Spleen (tissue), 11 donors: ENCODE measurements around the gene CCDC91. TPM values are rescaled to one million over a fixed set of nuclear protein-coding genes. Genes with fewer than 3 reads are reported as not detected.

ENCODE experiments used
- DNase-seq: peaks from one replicate; pipeline ENCODE4 v3.0.0-alpha.2; 2020
- H3K27ac ChIP-seq, 8 donors: fragments of 200-600 bp; sonication (generic) in 7 of 8; 1 replicate in 4 of 8; 2 replicates in 4 of 8; pipeline versions ENCODE4 v1.5.0 to v1.8.0; 2016 to 2021; ENCODE audit warnings: inconsistent platforms in 4 of 8, mild to moderate bottlenecking in 4 of 8, moderate library complexity in 1 of 8
- H3K27me3 ChIP-seq, 7 donors: fragments of 200-600 bp; sonication (generic) in 6 of 7; replicated peaks in 1 of 7; 1 replicate in 4 of 7; 2 replicates in 3 of 7; pipeline versions ENCODE4 v1.5.0 to v1.8.0; 2016 to 2021; ENCODE audit warnings: inconsistent platforms in 3 of 7, mild to moderate bottlenecking in 1 of 7
- H3K36me3 ChIP-seq, 6 donors: fragments of 200-600 bp; sonication (generic) in 5 of 6; 1 replicate in 4 of 6; 2 replicates in 2 of 6; pipeline versions ENCODE4 v1.5.0 to v1.8.0; 2016 to 2021; ENCODE audit warnings: inconsistent platforms in 2 of 6
- H3K4me1 ChIP-seq, 6 donors: fragments of 200-600 bp; sonication (generic) in 5 of 6; 1 replicate in 3 of 6; 2 replicates in 3 of 6; pipeline versions ENCODE4 v1.5.0 to v1.8.0; 2016 to 2021; ENCODE audit warnings: inconsistent platforms in 3 of 6
- H3K4me3 ChIP-seq, 8 donors: fragments of 200-600 bp; sonication (generic) in 7 of 8; 1 replicate in 4 of 8; 2 replicates in 4 of 8; pipeline versions ENCODE4 v1.5.0 to v1.8.0; 2016 to 2021; ENCODE audit warnings: inconsistent platforms in 4 of 8, mild to moderate bottlenecking in 4 of 8, moderate library complexity in 2 of 8
- H3K9me3 ChIP-seq, 8 donors: fragments of 200-600 bp; sonication (generic) in 7 of 8; 1 replicate in 4 of 8; 2 replicates in 4 of 8; pipeline versions ENCODE4 v1.5.0 to v1.8.0; 2016 to 2021; ENCODE audit warnings: inconsistent platforms in 4 of 8
- CTCF ChIP-seq, 11 experiments: fragments of 200-600 bp in 7 of 11; fragments of 450-650 bp in 4 of 11; sonication (generic) in 4 of 11; IDR thresholded peaks in 8 of 11; conservative IDR thresholded peaks in 3 of 11; 1 replicate in 7 of 11; 2 replicates in 4 of 11; pipeline versions ENCODE4 v1.4.0 to v1.8.0; 2016 to 2021; ENCODE audit warnings: antibody characterized with exemption in 11 of 11, inconsistent platforms in 4 of 11, mild to moderate bottlenecking in 1 of 11
- POLR2A ChIP-seq, 3 donors: fragments of 450-650 bp; IDR thresholded peaks; one replicate each; pipeline ENCODE4 v1.5.1; 2017; ENCODE audit warnings: antibody characterized with exemption in 3 of 3, mild to moderate bottlenecking in 1 of 3
- POLR2AphosphoS5 ChIP-seq, 3 donors: sonication (generic); formaldehyde crosslinking; IDR thresholded peaks; one replicate each; pipeline ENCODE4 v1.5.1; 2017; ENCODE audit warnings: antibody characterized with exemption in 3 of 3
- WGBS, 5 donors: extraction: QIAGEN DNeasy Blood & Tissue Kit in 3 of 5; methylation state at CpG; one replicate each; pipeline versions ENCODE4 v1.1.5 to v1.1.7; 2013 to 2018; 5-methylcytosine and 5-hydroxymethylcytosine counted together
- intact Hi-C: fragments of 100-400 bp; cut with DNase I; formaldehyde crosslinking; loops from one replicate; pipeline ENCODE4 v1.15.0; 2023; ENCODE audit warnings: low total_unique reads
- polyA plus RNA-seq, 3 donors: library from polyadenylated mRNA; stranded (reverse); fragments of 200-250 nt; gene quantifications; one replicate each; pipeline ENCODE4 v1.2.1, GENCODE V29; 2013
- total RNA-seq, 7 donors: library from RNA; depleted of rRNA in 3 of 7; stranded (reverse); fragments of >200 nt in 3 of 7; fragmentation: NEBNext Ultra II Directional in 4 of 7; extraction: Animal tissue kit (Norgen Biotek cat#: 25700) in 4 of 7; gene quantifications; one replicate each; pipeline versions ENCODE4 v1.1.0 to v1.2.1, GENCODE V29; 2016 to 2021
- donor health status: healthy with polysubstance abuse.
- donor health status: DM: no; HTN: no; CAD: no; lungs with moderate emphysema.
- donor health status: DM: no; HTN: no; CAD: no.
- donor health status: Bipolar disorder and iron deficiency.
- donor health status: healthy.
- donor health status: DM: no; HTN: no; CAD: no.
- donor health status: DM: yes; HTN: yes; CAD: no.

The CCDC91 gene
- total and polyA plus RNA-seq, 10 donors: 12.8 to 65.9 (median 43.4) TPM

GRCh38 chr12:28331130-28331529 lies 140.9 kb downstream of the CCDC91 start:
- DNase-seq: no peak
- Histone ChIP-seq H3K36me3 (peaks cover 0 to 20% (median 1%) of the 10 kb centered on the region in 6 donors), H3K4me3 (no peak overlapping the region), H3K4me1 (no peaks in the 10 kb centered on the region), H3K27ac (no peak overlapping the region), H3K9me3 (peaks cover 0 to 14% (median 10%) of the 10 kb centered on the region in 8 donors), H3K27me3 (no peaks in the 10 kb centered on the region)
- intact Hi-C loops: no loop called here
- WGBS, 5 donors: 51 to 62% (median 58%) methylated on average over 3 of the region's 3 CpGs
- TF ChIP-seq POLR2AphosphoS5 (IDR thresholded peaks at IDR 0.05) (no peak), POLR2A (IDR thresholded peaks at IDR 0.05) (no peak), CTCF (IDR thresholded peaks at IDR 0.05 in 8 of 11, conservative IDR thresholded peaks at IDR 0.05 in 3 of 11) (no peak)

GRCh38 chr12:28340261-28341045 lies 150.2 kb downstream of the CCDC91 start:
- intact Hi-C loops: no loop called here
- Histone ChIP-seq H3K4me1 (no peaks in the 10 kb centered on the region), H3K9me3 (no peaks in the 10 kb centered on the region), H3K4me3 (no peak overlapping the region), H3K36me3 (peaks cover 0 to 11% (median 0%) of the 10 kb centered on the region in 6 donors), H3K27me3 (no peaks in the 10 kb centered on the region), H3K27ac (no peak overlapping the region)
- TF ChIP-seq POLR2A (IDR thresholded peaks at IDR 0.05) (no peak), POLR2AphosphoS5 (IDR thresholded peaks at IDR 0.05) (no peak), CTCF (IDR thresholded peaks at IDR 0.05 in 8 of 11, conservative IDR thresholded peaks at IDR 0.05 in 3 of 11) (no peak)
- no peak for DNase-seq
- 70 to 84% (median 78%) methylated on average over 4 of the region's 4 CpGs for WGBS, 5 donors

GRCh38 chr12:28343713-28344112 lies 153.5 kb downstream of the CCDC91 start:
- Histone ChIP-seq H3K4me1 (no peaks in the 10 kb centered on the region), H3K4me3 (no peak overlapping the region), H3K27me3 (no peaks in the 10 kb centered on the region), H3K9me3 (no peaks in the 10 kb centered on the region), H3K36me3 (peaks cover 0 to 6% (median 0%) of the 10 kb centered on the region in 6 donors), H3K27ac (no peak overlapping the region)
- no peak for DNase-seq
- WGBS, 5 donors: 90 to 100% (median 94%) methylated on average over 1 of the region's 1 CpG
- TF ChIP-seq CTCF (IDR thresholded peaks at IDR 0.05 in 8 of 11, conservative IDR thresholded peaks at IDR 0.05 in 3 of 11) (no peak), POLR2A (IDR thresholded peaks at IDR 0.05) (no peak), POLR2AphosphoS5 (IDR thresholded peaks at IDR 0.05) (no peak)
- intact Hi-C loops: no loop called here

- TF ChIP-seq CTCF (IDR thresholded peaks at IDR 0.05 in 8 of 11, conservative IDR thresholded peaks at IDR 0.05 in 3 of 11) (no peak), POLR2AphosphoS5 (IDR thresholded peaks at IDR 0.05) (no peak), POLR2A (IDR thresholded peaks at IDR 0.05) (no peak)
- Histone ChIP-seq H3K27ac (no peak overlapping the region), H3K4me1 (peaks cover 0 to 5% (median 0%) of the 10 kb centered on the region in 6 donors), H3K4me3 (no peak overlapping the region), H3K36me3 (peaks cover 0 to 12% (median 2%) of the 10 kb centered on the region in 6 donors), H3K9me3 (peaks cover 0 to 4% (median 0%) of the 10 kb centered on the region in 8 donors), H3K27me3 (no peaks in the 10 kb centered on the region)
- intact Hi-C loops: no loop called here
- no peak for DNase-seq
- WGBS, 5 donors: 88 to 98% (median 95%) methylated on average over 2 of the region's 2 CpGs
These were observed 156.3 kb downstream of the CCDC91 start for GRCh38 chr12:28346567-28346966.
